ENCODE measurements around the gene PSEN1.

GRCh38 chr14:73136085-73136386 is 271 bp upstream of the PSEN1 start:
- TF ChIP-seq CTCF (IDR thresholded peaks at IDR 0.05; ENCODE audit: extremely low read depth in 1 of 2, insufficient read depth in 1 of 2, low read depth in 1 of 2, low read length in 2 of 2) (no peak), MYC (IDR thresholded peaks at IDR 0.05; ENCODE audit: low read depth, low read length) (no peak)

Data from endothelial cell of umbilical vein (primary cell).